Endothelial cell of umbilical vein (primary cell): Measurements from ENCODE around the gene GNAS-AS1. TPM values are rescaled to one million over a fixed set of nuclear protein-coding genes. Genes with fewer than 3 reads are reported as not detected.

ENCODE experiments used
- BruUV-seq: library from RNA; stranded (reverse); fragments of 400-500 nt; replicated peaks from 2 replicates; lab custom pipeline; 2021; lab: Mats Ljungman, UMichigan
- CTCF ChIA-PET: fragments of 300-600, 350-600 bp; sonication (Branson Sonifier 250); formaldehyde crosslinking; loops from one replicate; lab custom pipeline; 2021; ENCODE audit warnings: antibody characterized with exemption, inconsistent platforms; lab: Charles Lee
- POLR2A ChIA-PET: fragments of 300-600, 350-600 bp; sonication (Branson Sonifier 250); formaldehyde crosslinking; loops from one replicate; lab custom pipeline; 2021; ENCODE audit warnings: antibody characterized with exemption, inconsistent platforms; lab: Charles Lee
- DNase-seq: peaks from one replicate; pipeline ENCODE4 v3.0.0-alpha.2; 2011; ENCODE audit warnings: low read depth, low spot score
- FAIRE-seq: peaks from 2 replicates; lab custom pipeline; 2011; peaks lifted over from hg19 to GRCh38; lab: Jason Lieb, UNC
- H2AFZ ChIP-seq: 2 replicates; pipeline ENCODE4 v1.6.0; 2012; ENCODE audit warnings: low read depth, low read length, control low read depth, inconsistent platforms
- H3K27ac ChIP-seq: 2 replicates; pipeline ENCODE4 v1.5.1; 2011; ENCODE audit warnings: low read depth, mild to moderate bottlenecking, control low read depth, low read length, moderate library complexity; ENCODE audit not compliant: insufficient read depth
- H3K27me3 ChIP-seq, 2 experiments: 2 replicates each; pipeline versions ENCODE4 v1.6.0 to v1.6.1; 2011; ENCODE audit warnings: low read length in 2 of 2, mixed read lengths in 1 of 2; ENCODE audit not compliant: control insufficient read depth in 2 of 2, insufficient read depth in 2 of 2
- H3K36me3 ChIP-seq, 2 experiments: 2 replicates in 1 of 2; 3 replicates in 1 of 2; pipeline ENCODE4 v1.5.1; 2011; ENCODE audit warnings: low read length in 2 of 2, mild to moderate bottlenecking in 1 of 2, moderate library complexity in 1 of 2; ENCODE audit not compliant: control insufficient read depth in 2 of 2, insufficient read depth in 2 of 2; ENCODE audit errors: extremely low read depth in 1 of 2
- H3K4me1 ChIP-seq: 3 replicates; pipeline ENCODE4 v1.5.1; 2011; ENCODE audit warnings: mild to moderate bottlenecking, low read length; ENCODE audit not compliant: control insufficient read depth, insufficient read depth; ENCODE audit errors: extremely low read depth
- H3K4me2 ChIP-seq: 2 replicates; pipeline ENCODE4 v1.6.1; 2011; ENCODE audit warnings: low read length, control low read depth, mixed read lengths; ENCODE audit not compliant: insufficient read depth
- H3K4me3 ChIP-seq, 3 experiments: fragments of 200-600 bp in 1 of 3; sonication (generic), shearing (Covaris generic) in 1 of 3; replicated peaks in 1 of 3; 2 replicates each; pipeline ENCODE4 v1.5.1; 2011 to 2016; ENCODE audit warnings: control low read depth in 3 of 3, low read length in 3 of 3, mild to moderate bottlenecking in 2 of 3, inconsistent platforms in 1 of 3, low read depth in 1 of 3, moderate library complexity in 1 of 3; ENCODE audit not compliant: insufficient read depth in 1 of 3
- H3K79me2 ChIP-seq: 2 replicates; pipeline ENCODE4 v1.6.0; 2012; ENCODE audit warnings: low read length, inconsistent platforms; ENCODE audit not compliant: control insufficient read depth, insufficient read depth
- H3K9ac ChIP-seq: replicated peaks from 2 replicates; pipeline ENCODE3; 2011; ENCODE audit warnings: low read length, control low read depth; ENCODE audit not compliant: insufficient read depth; ENCODE audit errors: extremely low read depth
- H3K9me1 ChIP-seq: replicated peaks from 3 replicates; pipeline ENCODE4 v1.6.0; 2011; ENCODE audit warnings: mild to moderate bottlenecking, low read length; ENCODE audit not compliant: control insufficient read depth, insufficient read depth; ENCODE audit errors: extremely low read depth
- H3K9me3 ChIP-seq: replicated peaks from 2 replicates; pipeline ENCODE4 v1.5.1; 2012; ENCODE audit warnings: low read length, inconsistent platforms; ENCODE audit not compliant: control insufficient read depth, insufficient read depth
- H4K20me1 ChIP-seq: replicated peaks from 2 replicates; pipeline ENCODE3; 2011; ENCODE audit warnings: mild to moderate bottlenecking, low read length; ENCODE audit not compliant: control insufficient read depth, insufficient read depth; ENCODE audit errors: extremely low read depth
- EZH2 ChIP-seq: IDR thresholded peaks from 2 replicates; pipeline ENCODE4 v1.6.1; 2012; ENCODE audit warnings: borderline replicate concordance, low read depth, mild to moderate bottlenecking, moderate library complexity, low read length, inconsistent platforms; ENCODE audit not compliant: severe bottlenecking
- FOS ChIP-seq: IDR thresholded peaks from 2 replicates; pipeline ENCODE4 v1.6.1; 2011; ENCODE audit warnings: mild to moderate bottlenecking, low read length, moderate library complexity, borderline replicate concordance; ENCODE audit not compliant: insufficient read depth
- GATA2 ChIP-seq: IDR thresholded peaks from 2 replicates; pipeline ENCODE4 v1.7.0; 2011; ENCODE audit warnings: low read depth, mild to moderate bottlenecking, moderate library complexity, mixed read lengths, low read length; ENCODE audit not compliant: insufficient read length, insufficient read depth
- JUN ChIP-seq: IDR thresholded peaks from 2 replicates; pipeline ENCODE4 v1.6.1; 2011; ENCODE audit warnings: borderline replicate concordance, low read depth; ENCODE audit not compliant: insufficient read length, insufficient read depth
- MAX ChIP-seq: IDR thresholded peaks from 2 replicates; pipeline ENCODE4 v1.6.1; 2011; ENCODE audit not compliant: insufficient read depth, insufficient read length
- MYC ChIP-seq: IDR thresholded peaks from one replicate; pipeline ENCODE4 v1.6.1; 2011; ENCODE audit warnings: mild to moderate bottlenecking, low read depth, low read length
- POLR2A ChIP-seq: IDR thresholded peaks from 2 replicates; pipeline ENCODE4 v1.6.1; 2012; ENCODE audit warnings: low read depth, mild to moderate bottlenecking, control low read depth, low read length
- POLR2AphosphoS5 ChIP-seq: IDR thresholded peaks from 2 replicates; pipeline ENCODE4 v1.6.1; 2012; ENCODE audit warnings: low read depth, mild to moderate bottlenecking, control low read depth, low read length, moderate library complexity; ENCODE audit not compliant: insufficient read depth
- dilution Hi-C: fragments of 300-500 bp; cut with MboI; formaldehyde crosslinking; loops from one replicate; pipeline ENCODE4 v1.15.0; 2019; ENCODE audit warnings: low sequenced_read_pairs; ENCODE audit not compliant: extremely low pct_ligation_motif_present
- intact Hi-C: fragments of 100-400 bp; cut with micrococcal nuclease; formaldehyde crosslinking; loops from one replicate; pipeline ENCODE4 v1.10.0; 2022
- polyA plus RNA-seq, 4 experiments: library from polyadenylated mRNA; depleted of rRNA in 3 of 4; stranded (reverse) in 3 of 4; unstranded in 1 of 4; fragments of >200 nt; gene quantifications; 2 replicates each; pipeline versions ENCODE4 v1.2.1 to v1.2.3, GENCODE V29; 2011 to 2012; ENCODE audit warnings: missing spikeins in 1 of 4
- total RNA-seq: library from RNA; stranded (reverse); gene quantifications from 2 replicates; pipeline ENCODE4 v1.2.3, GENCODE V29; 2021
- TF ChIP-seq, protein P1 (sequence below), 2 donors: IDR thresholded peaks; 1 replicate in 1 of 2; 2 replicates in 1 of 2; pipeline ENCODE4 v1.5.1; 2011; ENCODE audit warnings: low read length in 2 of 2, mild to moderate bottlenecking in 2 of 2, moderate library complexity in 2 of 2, control low read depth in 1 of 2, inconsistent platforms in 1 of 2, low read depth in 1 of 2; ENCODE audit not compliant: insufficient read depth in 1 of 2; ENCODE audit errors: extremely low read depth in 1 of 2

The GNAS-AS1 gene
- total and polyA plus RNA-seq, 2 donors (not counting 3 experiments of a cell fraction or from before 2014, with no cell fraction given), result 0.11 to 0.58 TPM

- DNase-seq, result no peak
- H3K79me2 ChIP-seq, result no peaks in the 10 kb centered on the region
- BruUV-seq, result no TSS peak
- no peaks in the 10 kb centered on the region for H3K4me1 ChIP-seq
- no peaks in the 10 kb centered on the region for H3K9me1 ChIP-seq
- H3K27me3 ChIP-seq, result no peaks in the 10 kb centered on the region
- intact Hi-C loops (no loop called here), dilution Hi-C loops (no loop called here)
- H3K4me3 ChIP-seq, result no peak overlapping the region
- no peak overlapping the region for H3K9ac ChIP-seq
- no peak overlapping the region for H3K4me2 ChIP-seq
- no peaks in the 10 kb centered on the region for H4K20me1 ChIP-seq
- CTCF ChIA-PET, result no interaction called here
- FAIRE-seq, result no peak
- no peaks in the 10 kb centered on the region for H3K9me3 ChIP-seq
- TF ChIP-seq MAX, result no peak
- TF ChIP-seq POLR2A, result no peak
- TF ChIP-seq MYC, result no peak
- no peak for TF ChIP-seq FOS
- no peak for TF ChIP-seq JUN
- no peak for TF ChIP-seq POLR2AphosphoS5
- no peak for TF ChIP-seq GATA2
- no peak for TF ChIP-seq EZH2
- TF ChIP-seq, protein P1, sequence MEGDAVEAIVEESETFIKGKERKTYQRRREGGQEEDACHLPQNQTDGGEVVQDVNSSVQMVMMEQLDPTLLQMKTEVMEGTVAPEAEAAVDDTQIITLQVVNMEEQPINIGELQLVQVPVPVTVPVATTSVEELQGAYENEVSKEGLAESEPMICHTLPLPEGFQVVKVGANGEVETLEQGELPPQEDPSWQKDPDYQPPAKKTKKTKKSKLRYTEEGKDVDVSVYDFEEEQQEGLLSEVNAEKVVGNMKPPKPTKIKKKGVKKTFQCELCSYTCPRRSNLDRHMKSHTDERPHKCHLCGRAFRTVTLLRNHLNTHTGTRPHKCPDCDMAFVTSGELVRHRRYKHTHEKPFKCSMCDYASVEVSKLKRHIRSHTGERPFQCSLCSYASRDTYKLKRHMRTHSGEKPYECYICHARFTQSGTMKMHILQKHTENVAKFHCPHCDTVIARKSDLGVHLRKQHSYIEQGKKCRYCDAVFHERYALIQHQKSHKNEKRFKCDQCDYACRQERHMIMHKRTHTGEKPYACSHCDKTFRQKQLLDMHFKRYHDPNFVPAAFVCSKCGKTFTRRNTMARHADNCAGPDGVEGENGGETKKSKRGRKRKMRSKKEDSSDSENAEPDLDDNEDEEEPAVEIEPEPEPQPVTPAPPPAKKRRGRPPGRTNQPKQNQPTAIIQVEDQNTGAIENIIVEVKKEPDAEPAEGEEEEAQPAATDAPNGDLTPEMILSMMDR (IDR thresholded peaks at IDR 0.05; ENCODE audit: extremely low read depth in 1 of 2, insufficient read depth in 1 of 2, low read depth in 1 of 2, low read length in 2 of 2), result no peak
- no peak overlapping the region for H2AFZ ChIP-seq
- H3K36me3 ChIP-seq, result no peaks in the 10 kb centered on the region
- POLR2A ChIA-PET, result no interaction called here
- H3K27ac ChIP-seq, result no peak overlapping the region
Observed at GRCh38 chr20:58795923-58796245, 54.8 kb downstream of the GNAS-AS1 start.
